GM10266 (cell line): ENCODE data around the gene WHRN.

Experiments used
- DNase-seq: peaks from one replicate; pipeline ENCODE4 v3.0.0; 2012; ENCODE audit errors: extremely low spot score
- TF ChIP-seq, protein P1 (sequence below): IDR thresholded peaks from 2 replicates; pipeline ENCODE4 v1.5.1; 2012; ENCODE audit warnings: mild to moderate bottlenecking, low read depth; ENCODE audit not compliant: control insufficient read depth, insufficient read depth; ENCODE audit errors: missing control alignments

WHRN gene

DNA sequence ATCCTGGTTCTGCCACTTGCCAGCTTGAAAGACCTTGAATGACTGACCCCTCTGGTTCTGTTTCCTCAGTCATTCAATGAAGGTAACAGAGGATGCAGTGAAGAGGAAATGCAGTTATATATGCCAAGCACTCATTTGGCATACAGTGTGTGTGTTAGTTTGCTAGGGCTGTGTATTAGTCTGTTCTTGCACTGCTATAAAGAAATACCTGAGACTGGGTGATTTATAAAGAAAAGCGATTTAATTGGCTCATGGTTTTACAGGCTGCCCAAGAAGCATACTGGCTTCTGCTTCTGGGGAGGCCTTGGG lies 8.6 kb upstream of the WHRN start:
- no peak for DNase-seq
- TF ChIP-seq, protein P1, sequence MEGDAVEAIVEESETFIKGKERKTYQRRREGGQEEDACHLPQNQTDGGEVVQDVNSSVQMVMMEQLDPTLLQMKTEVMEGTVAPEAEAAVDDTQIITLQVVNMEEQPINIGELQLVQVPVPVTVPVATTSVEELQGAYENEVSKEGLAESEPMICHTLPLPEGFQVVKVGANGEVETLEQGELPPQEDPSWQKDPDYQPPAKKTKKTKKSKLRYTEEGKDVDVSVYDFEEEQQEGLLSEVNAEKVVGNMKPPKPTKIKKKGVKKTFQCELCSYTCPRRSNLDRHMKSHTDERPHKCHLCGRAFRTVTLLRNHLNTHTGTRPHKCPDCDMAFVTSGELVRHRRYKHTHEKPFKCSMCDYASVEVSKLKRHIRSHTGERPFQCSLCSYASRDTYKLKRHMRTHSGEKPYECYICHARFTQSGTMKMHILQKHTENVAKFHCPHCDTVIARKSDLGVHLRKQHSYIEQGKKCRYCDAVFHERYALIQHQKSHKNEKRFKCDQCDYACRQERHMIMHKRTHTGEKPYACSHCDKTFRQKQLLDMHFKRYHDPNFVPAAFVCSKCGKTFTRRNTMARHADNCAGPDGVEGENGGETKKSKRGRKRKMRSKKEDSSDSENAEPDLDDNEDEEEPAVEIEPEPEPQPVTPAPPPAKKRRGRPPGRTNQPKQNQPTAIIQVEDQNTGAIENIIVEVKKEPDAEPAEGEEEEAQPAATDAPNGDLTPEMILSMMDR, result no peak

- DNase-seq, result no peak
- TF ChIP-seq, protein P1, result no peak
Measured at GRCh38 chr9:114513055-114513958, 8.0 kb upstream of the WHRN start.

DNA sequence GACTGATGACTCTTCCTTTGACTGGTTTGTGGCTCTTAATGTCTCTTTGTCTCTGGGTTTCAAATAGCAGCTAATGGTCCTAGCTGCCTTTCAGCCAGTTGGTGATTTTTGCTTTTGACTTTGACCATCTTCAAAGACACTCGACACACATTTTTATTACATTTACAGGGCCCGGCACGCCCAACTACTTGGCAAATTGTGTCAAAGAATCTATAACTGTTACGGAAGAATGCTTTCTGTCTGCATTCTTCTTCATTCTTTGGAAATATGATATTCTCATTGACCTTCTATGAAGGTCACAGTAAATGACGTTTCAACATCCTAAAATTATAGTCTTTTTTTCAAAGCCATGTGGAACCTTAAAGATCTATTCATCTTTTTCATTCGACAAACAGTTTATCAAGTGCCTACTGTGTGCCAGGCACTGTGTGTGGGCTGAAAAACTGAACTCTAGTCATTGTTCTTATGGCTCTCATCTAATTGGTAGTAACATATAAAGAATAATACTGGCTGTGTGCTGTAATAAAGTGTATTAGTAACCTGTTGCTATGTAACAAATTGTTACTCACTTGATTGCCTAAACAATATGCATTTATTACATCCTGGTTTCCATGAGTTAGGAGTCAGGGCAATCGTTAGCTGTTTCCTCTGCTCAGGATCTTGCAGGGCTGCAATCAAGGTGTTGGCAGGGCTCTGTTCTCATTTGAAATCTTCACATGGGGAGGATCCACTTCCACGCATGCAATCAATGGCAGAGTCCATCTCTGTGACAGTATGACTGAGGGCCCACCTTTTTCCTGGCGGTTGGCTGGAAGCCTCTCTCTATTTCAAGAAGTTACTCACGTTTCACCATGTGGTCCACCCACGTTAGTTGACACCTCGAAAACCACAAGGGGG lies 7.0 kb upstream of the WHRN start:
- no peak for DNase-seq

DNA sequence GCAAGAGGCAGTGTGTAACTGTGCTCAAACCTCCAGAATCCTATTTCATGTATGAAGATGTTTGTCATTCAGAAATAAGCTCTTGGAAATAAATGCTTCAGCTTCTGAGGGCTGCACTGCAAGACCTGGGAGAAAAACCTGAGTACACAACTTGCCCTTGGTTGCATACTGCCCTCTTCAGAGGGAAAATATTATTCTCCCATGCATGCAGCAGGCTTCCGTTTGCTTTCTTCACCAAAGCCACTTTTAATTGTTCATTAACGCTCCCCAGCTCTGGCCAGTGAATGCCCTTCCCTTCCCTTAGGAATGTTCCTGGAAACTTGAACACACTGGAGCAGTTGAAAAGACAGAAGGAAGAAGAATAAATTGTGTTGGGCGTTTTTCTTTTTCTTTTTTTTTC lies 2.5 kb upstream of the WHRN start:
- TF ChIP-seq, protein P1, result peak; percentile 45
- DNase-seq, result peak; percentile 58

More for the DNA sequence above, 7.0 kb upstream of the WHRN start:
- TF ChIP-seq, protein P1, result no peak

- DNase-seq, result no peak
- TF ChIP-seq, protein P1, result no peak
Measured at GRCh38 chr9:114506082-114506390, 763 bp upstream of the WHRN start.

- DNase-seq, result peak; percentile 51
- TF ChIP-seq, protein P1, result peak; percentile 17
Measured at GRCh38 chr9:114504341-114505186, 709 bp downstream of the WHRN start.
